GM19455 (cell line): ENCODE measurements around the gene OTUB1.

Source experiments
- ATAC-seq: cut with Tn5 transposase; IDR thresholded peaks from one replicate; pipeline ENCODE4 v1.9.1; 2021; ENCODE audit not compliant: unreplicated experiment

Gene OTUB1

GRCh38 chr11:64022125-64022784 is 36.0 kb downstream of the OTUB1 start:
- ATAC-seq, result no peak

- ATAC-seq, result no peak
Observed at GRCh38 chr11:64023712-64024710, 37.8 kb downstream of the OTUB1 start.

GRCh38 chr11:64025205-64025604 is 39.0 kb downstream of the OTUB1 start:
- ATAC-seq, result no peak

GRCh38 chr11:64026575-64027205 is 40.5 kb downstream of the OTUB1 start:
- no peak for ATAC-seq

- no peak for ATAC-seq
Observed at GRCh38 chr11:64027651-64028397, 41.6 kb downstream of the OTUB1 start.

GRCh38 chr11:64028398-64029115 is 42.3 kb downstream of the OTUB1 start:
- no peak for ATAC-seq

- no peak for ATAC-seq
Observed at GRCh38 chr11:64029773-64030172, 43.5 kb downstream of the OTUB1 start.

GRCh38 chr11:64031001-64031400 is 44.8 kb downstream of the OTUB1 start:
- no peak for ATAC-seq

GRCh38 chr11:64032050-64032449 is 45.8 kb downstream of the OTUB1 start:
- ATAC-seq, result no peak

GRCh38 chr11:64034411-64034811 is 48.2 kb downstream of the OTUB1 start:
- no peak for ATAC-seq

- ATAC-seq, result no peak
Observed at GRCh38 chr11:64035081-64035524, 48.9 kb downstream of the OTUB1 start.

GRCh38 chr11:64035576-64035975 is 49.3 kb downstream of the OTUB1 start, which contains the start of gene FLRT1:
Gene FLRT1, plus strand, starts transcription at chr11:64035931. Its CDS starts 80,337 bp downstream, at chr11:64116268.
- no peak for ATAC-seq

- no peak for ATAC-seq
Observed at GRCh38 chr11:64036087-64037026, 50.1 kb downstream of the OTUB1 start.

- ATAC-seq, result no peak
Observed at GRCh38 chr11:64037027-64037634, 50.9 kb downstream of the OTUB1 start.

- ATAC-seq, result no peak
Observed at GRCh38 chr11:64038500-64038899, 52.3 kb downstream of the OTUB1 start.

GRCh38 chr11:64039012-64039665 is 52.9 kb downstream of the OTUB1 start:
- no peak for ATAC-seq

GRCh38 chr11:64040684-64041322 is 54.6 kb downstream of the OTUB1 start:
- no peak for ATAC-seq

- ATAC-seq, result no peak
Observed at GRCh38 chr11:64041846-64042245, 55.6 kb downstream of the OTUB1 start.
